Fibroblast of lung (primary cell): ENCODE data around the gene MGAT4C. TPM values are rescaled to one million over a fixed set of nuclear protein-coding genes. Genes with fewer than 3 reads are reported as not detected.

Experiments
- DNase-seq, 2 donors: peaks; one replicate each; pipeline versions ENCODE4 v3.0.0 to v3.0.0-alpha.2; 2010; ENCODE audit warnings: low read depth in 2 of 2
- H2AFZ ChIP-seq: 2 replicates; pipeline ENCODE4 v1.5.1; 2012; ENCODE audit warnings: low read length, control low read depth, inconsistent platforms
- H3K27ac ChIP-seq: 2 replicates; pipeline ENCODE4 v1.5.1; 2011; ENCODE audit warnings: low read length, control low read depth; ENCODE audit not compliant: insufficient read depth
- H3K27me3 ChIP-seq: 2 replicates; pipeline ENCODE4 v1.5.1; 2011; ENCODE audit warnings: mild to moderate bottlenecking, low read length; ENCODE audit not compliant: control insufficient read depth, insufficient read depth
- H3K36me3 ChIP-seq: 2 replicates; pipeline ENCODE4 v1.5.1; 2011; ENCODE audit warnings: low read length; ENCODE audit not compliant: control insufficient read depth, insufficient read depth
- H3K4me1 ChIP-seq: 2 replicates; pipeline ENCODE4 v1.5.1; 2011; ENCODE audit warnings: low read length; ENCODE audit not compliant: control insufficient read depth, insufficient read depth; ENCODE audit errors: extremely low read depth
- H3K4me2 ChIP-seq: 2 replicates; pipeline ENCODE4 v1.5.1; 2011; ENCODE audit warnings: low read length, control low read depth; ENCODE audit not compliant: insufficient read depth; ENCODE audit errors: extremely low read depth
- H3K4me3 ChIP-seq, 4 experiments: fragments of 200-600 bp in 1 of 4; sonication (generic) in 1 of 4; replicated peaks in 1 of 4; 2 replicates each; pipeline ENCODE4 v1.5.1; 2011 to 2016; ENCODE audit warnings: low read length in 4 of 4, low read depth in 3 of 4, mild to moderate bottlenecking in 3 of 4, control low read depth in 2 of 4, inconsistent platforms in 1 of 4, mixed read lengths in 1 of 4; ENCODE audit not compliant: insufficient read depth in 1 of 4; ENCODE audit errors: control extremely low read depth in 1 of 4
- H3K79me2 ChIP-seq: 2 replicates; pipeline ENCODE4 v1.5.1; 2012; ENCODE audit warnings: mild to moderate bottlenecking, low read length, inconsistent platforms; ENCODE audit not compliant: control insufficient read depth, insufficient read depth
- H3K9ac ChIP-seq: 2 replicates; pipeline ENCODE4 v1.5.1; 2011; ENCODE audit warnings: mild to moderate bottlenecking, low read length, control low read depth; ENCODE audit not compliant: insufficient read depth
- H3K9me3 ChIP-seq: 2 replicates; pipeline ENCODE4 v1.5.1; 2012; ENCODE audit warnings: low read depth, low read length; ENCODE audit not compliant: control insufficient read depth, insufficient read depth
- H4K20me1 ChIP-seq: 2 replicates; pipeline ENCODE4 v1.5.1; 2011; ENCODE audit warnings: low read length; ENCODE audit not compliant: control insufficient read depth, insufficient read depth; ENCODE audit errors: extremely low read depth
- EZH2 ChIP-seq: IDR thresholded peaks from 2 replicates; pipeline ENCODE4 v1.5.1; 2012; ENCODE audit warnings: low read length, control low read depth, mild to moderate bottlenecking; ENCODE audit errors: missing control alignments
- polyA plus RNA-seq, 2 donors: library from polyadenylated mRNA; depleted of rRNA in 1 of 2; stranded (reverse) in 1 of 2; unstranded in 1 of 2; fragments of >200 nt; gene quantifications; 2 replicates each; pipeline ENCODE4 v1.2.1, GENCODE V29; 2011 to 2012; ENCODE audit warnings: missing spikeins in 1 of 2
- total RNA-seq: library from RNA; depleted of rRNA; stranded (reverse); fragments of >200 nt; gene quantifications from 2 replicates; pipeline ENCODE4 v1.2.1, GENCODE V29; 2014
- TF ChIP-seq, protein P1 (sequence below), 2 donors: IDR thresholded peaks in 1 of 2; conservative IDR thresholded peaks in 1 of 2; 1 replicate in 1 of 2; 2 replicates in 1 of 2; pipeline ENCODE4 v1.5.1; 2011 to 2012; ENCODE audit warnings: low read length in 2 of 2, control low read depth in 1 of 2, inconsistent platforms in 1 of 2, low read depth in 1 of 2, mild to moderate bottlenecking in 1 of 2

The MGAT4C gene
- total and polyA plus RNA-seq, 2 donors (not counting 1 experiment from before 2014, with no cell fraction given), result not detected

DNA sequence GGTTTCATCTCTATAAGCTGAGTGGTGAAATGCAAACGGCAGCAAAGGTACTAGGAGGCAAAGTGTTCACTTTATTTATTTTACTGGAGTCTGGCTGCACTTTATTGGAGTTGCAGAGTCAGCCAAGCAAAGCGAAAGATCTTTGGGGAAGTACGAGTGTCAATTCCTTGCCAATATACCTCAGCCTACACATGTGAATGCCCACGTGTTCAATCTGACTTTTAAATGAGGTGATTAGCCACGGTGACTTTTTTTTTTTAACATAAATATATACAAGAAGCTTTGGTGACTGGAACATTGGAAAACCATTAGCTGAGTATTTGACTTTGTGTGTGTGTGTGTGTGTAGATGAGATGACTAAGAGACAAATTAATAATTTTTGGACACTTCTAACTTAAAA is 203.3 kb downstream of the MGAT4C start:
- Histone ChIP-seq H3K27me3 (no peaks in the 10 kb centered on the region), H3K79me2 (no peaks in the 10 kb centered on the region), H3K9ac (no peak overlapping the region), H3K4me2 (no peak overlapping the region), H3K36me3 (no peaks in the 10 kb centered on the region), H3K4me1 (no peaks in the 10 kb centered on the region), H3K27ac (no peak overlapping the region), H4K20me1 (no peaks in the 10 kb centered on the region), H3K9me3 (no peaks in the 10 kb centered on the region), H3K4me3 (no peak overlapping the region), H2AFZ (no peak overlapping the region)
- no peak for TF ChIP-seq EZH2
- TF ChIP-seq, protein P1, sequence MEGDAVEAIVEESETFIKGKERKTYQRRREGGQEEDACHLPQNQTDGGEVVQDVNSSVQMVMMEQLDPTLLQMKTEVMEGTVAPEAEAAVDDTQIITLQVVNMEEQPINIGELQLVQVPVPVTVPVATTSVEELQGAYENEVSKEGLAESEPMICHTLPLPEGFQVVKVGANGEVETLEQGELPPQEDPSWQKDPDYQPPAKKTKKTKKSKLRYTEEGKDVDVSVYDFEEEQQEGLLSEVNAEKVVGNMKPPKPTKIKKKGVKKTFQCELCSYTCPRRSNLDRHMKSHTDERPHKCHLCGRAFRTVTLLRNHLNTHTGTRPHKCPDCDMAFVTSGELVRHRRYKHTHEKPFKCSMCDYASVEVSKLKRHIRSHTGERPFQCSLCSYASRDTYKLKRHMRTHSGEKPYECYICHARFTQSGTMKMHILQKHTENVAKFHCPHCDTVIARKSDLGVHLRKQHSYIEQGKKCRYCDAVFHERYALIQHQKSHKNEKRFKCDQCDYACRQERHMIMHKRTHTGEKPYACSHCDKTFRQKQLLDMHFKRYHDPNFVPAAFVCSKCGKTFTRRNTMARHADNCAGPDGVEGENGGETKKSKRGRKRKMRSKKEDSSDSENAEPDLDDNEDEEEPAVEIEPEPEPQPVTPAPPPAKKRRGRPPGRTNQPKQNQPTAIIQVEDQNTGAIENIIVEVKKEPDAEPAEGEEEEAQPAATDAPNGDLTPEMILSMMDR (conservative IDR thresholded peaks at IDR 0.05 in 1 of 2, IDR thresholded peaks at IDR 0.05 in 1 of 2; ENCODE audit: low read depth in 1 of 2, low read length in 2 of 2), result no peak
- no peak for DNase-seq

DNA sequence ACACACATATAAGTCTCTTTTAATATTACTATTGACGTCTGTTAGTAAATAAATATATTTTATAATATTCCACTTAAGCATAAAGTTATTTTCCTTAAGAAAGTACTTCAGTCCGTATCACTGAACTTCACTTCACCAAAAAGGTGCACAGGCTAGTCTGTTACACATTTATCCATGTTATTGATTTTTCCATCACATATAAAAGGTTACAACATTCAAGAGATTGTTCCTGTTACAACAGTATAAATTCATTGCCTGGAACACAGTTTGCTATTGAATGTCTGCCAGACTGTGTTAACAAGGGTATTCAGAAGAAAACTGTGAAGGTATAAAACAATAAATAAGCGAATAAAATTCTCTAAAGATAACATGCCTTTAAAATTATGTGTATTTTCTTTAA is 206.2 kb downstream of the MGAT4C start:
- DNase-seq, result no peak
- H3K27me3 ChIP-seq, result no peaks in the 10 kb centered on the region
- no peak overlapping the region for H3K4me2 ChIP-seq
- no peak overlapping the region for H3K4me3 ChIP-seq
- no peaks in the 10 kb centered on the region for H4K20me1 ChIP-seq
- no peaks in the 10 kb centered on the region for H3K4me1 ChIP-seq
- H2AFZ ChIP-seq, result no peak overlapping the region
- TF ChIP-seq, protein P1 (conservative IDR thresholded peaks at IDR 0.05 in 1 of 2, IDR thresholded peaks at IDR 0.05 in 1 of 2; ENCODE audit: low read depth in 1 of 2, low read length in 2 of 2), result no peak
- no peaks in the 10 kb centered on the region for H3K9me3 ChIP-seq
- H3K36me3 ChIP-seq, result no peaks in the 10 kb centered on the region
- H3K27ac ChIP-seq, result no peak overlapping the region
- H3K79me2 ChIP-seq, result no peaks in the 10 kb centered on the region
- H3K9ac ChIP-seq, result no peak overlapping the region

DNA sequence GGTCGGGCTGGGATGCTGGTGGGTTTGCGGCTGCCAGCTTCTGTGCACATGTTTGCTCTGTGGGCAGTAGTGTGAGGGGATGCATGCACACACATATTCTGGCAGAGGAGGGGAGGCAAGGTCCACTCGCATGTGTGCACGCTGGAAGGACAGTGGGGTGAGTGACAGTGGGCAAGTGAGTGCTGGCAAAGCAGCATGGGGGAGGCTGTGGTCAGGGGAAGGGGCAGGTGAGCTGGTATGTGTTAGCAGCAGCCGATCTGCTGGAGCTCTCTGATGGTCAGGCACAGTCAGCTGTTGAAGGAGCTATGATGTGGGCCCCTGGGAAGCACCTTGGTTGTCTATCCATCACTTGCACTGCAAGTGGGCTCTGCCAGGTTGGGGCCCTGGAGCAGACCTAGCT is 211.8 kb downstream of the MGAT4C start:
- Histone ChIP-seq H3K9me3 (no peaks in the 10 kb centered on the region), H3K79me2 (no peaks in the 10 kb centered on the region), H4K20me1 (no peaks in the 10 kb centered on the region), H3K9ac (no peak overlapping the region), H3K4me3 (no peak overlapping the region), H3K27me3 (no peaks in the 10 kb centered on the region), H3K36me3 (no peaks in the 10 kb centered on the region), H3K4me1 (no peaks in the 10 kb centered on the region), H3K4me2 (no peak overlapping the region), H2AFZ (no peak overlapping the region), H3K27ac (no peak overlapping the region)
- DNase-seq, result no peak
- TF ChIP-seq EZH2, result no peak
- TF ChIP-seq, protein P1 (conservative IDR thresholded peaks at IDR 0.05 in 1 of 2, IDR thresholded peaks at IDR 0.05 in 1 of 2; ENCODE audit: low read depth in 1 of 2, low read length in 2 of 2), result no peak
